ENCODE measurements around the gene PKNOX2.

- TF ChIP-seq, protein P1, sequence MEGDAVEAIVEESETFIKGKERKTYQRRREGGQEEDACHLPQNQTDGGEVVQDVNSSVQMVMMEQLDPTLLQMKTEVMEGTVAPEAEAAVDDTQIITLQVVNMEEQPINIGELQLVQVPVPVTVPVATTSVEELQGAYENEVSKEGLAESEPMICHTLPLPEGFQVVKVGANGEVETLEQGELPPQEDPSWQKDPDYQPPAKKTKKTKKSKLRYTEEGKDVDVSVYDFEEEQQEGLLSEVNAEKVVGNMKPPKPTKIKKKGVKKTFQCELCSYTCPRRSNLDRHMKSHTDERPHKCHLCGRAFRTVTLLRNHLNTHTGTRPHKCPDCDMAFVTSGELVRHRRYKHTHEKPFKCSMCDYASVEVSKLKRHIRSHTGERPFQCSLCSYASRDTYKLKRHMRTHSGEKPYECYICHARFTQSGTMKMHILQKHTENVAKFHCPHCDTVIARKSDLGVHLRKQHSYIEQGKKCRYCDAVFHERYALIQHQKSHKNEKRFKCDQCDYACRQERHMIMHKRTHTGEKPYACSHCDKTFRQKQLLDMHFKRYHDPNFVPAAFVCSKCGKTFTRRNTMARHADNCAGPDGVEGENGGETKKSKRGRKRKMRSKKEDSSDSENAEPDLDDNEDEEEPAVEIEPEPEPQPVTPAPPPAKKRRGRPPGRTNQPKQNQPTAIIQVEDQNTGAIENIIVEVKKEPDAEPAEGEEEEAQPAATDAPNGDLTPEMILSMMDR (IDR thresholded peaks at IDR 0.05 in 8 of 11, conservative IDR thresholded peaks at IDR 0.05 in 3 of 11), result no peak
- no peak for TF ChIP-seq POLR2A (IDR thresholded peaks at IDR 0.05)
- TF ChIP-seq POLR2AphosphoS5 (IDR thresholded peaks at IDR 0.05), result no peak
Measured at GRCh38 chr11:125274309-125274708, 109.8 kb downstream of the PKNOX2 start.
